Measurements from ENCODE around the gene DUS1L.

DNA sequence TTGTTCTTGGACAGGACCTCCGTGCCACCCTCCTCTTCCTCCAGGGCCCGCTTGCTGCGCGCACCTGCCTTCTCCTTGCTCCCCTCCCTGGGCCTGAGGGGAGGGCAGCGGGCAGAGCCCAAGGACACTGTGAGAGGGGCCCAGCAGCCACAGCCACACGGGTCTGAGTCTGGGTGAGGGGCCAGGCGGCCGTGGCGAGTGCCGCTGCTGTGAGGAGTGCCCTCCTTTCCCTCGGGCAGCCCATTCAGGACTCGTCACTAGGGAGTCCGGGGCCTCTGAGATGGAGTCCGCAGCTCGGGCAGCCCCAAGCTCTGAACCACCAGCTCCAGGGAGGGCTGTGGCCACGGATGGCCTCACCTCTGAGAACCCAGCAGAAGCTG, 5.6 kb downstream of the DUS1L start:
- TF ChIP-seq ZNF70 (CRISPR knock-in tag; IDR thresholded peaks at IDR 0.05) (no peak), PPARA (CRISPR knock-in tag; IDR thresholded peaks at IDR 0.05; ENCODE audit: borderline replicate concordance) (no peak), ZFP30 (CRISPR knock-in tag; IDR thresholded peaks at IDR 0.05) (no peak), ARNTL (CRISPR knock-in tag; IDR thresholded peaks at IDR 0.05; ENCODE audit: borderline replicate concordance, low read depth) (no peak)
- TF ChIP-seq, protein P1, sequence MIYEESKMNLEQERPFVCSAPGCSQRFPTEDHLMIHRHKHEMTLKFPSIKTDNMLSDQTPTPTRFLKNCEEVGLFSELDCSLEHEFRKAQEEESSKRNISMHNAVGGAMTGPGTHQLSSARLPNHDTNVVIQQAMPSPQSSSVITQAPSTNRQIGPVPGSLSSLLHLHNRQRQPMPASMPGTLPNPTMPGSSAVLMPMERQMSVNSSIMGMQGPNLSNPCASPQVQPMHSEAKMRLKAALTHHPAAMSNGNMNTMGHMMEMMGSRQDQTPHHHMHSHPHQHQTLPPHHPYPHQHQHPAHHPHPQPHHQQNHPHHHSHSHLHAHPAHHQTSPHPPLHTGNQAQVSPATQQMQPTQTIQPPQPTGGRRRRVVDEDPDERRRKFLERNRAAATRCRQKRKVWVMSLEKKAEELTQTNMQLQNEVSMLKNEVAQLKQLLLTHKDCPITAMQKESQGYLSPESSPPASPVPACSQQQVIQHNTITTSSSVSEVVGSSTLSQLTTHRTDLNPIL (CRISPR knock-in tag; IDR thresholded peaks at IDR 0.05; ENCODE audit: low read depth), result no peak
- TF ChIP-seq, protein P2, sequence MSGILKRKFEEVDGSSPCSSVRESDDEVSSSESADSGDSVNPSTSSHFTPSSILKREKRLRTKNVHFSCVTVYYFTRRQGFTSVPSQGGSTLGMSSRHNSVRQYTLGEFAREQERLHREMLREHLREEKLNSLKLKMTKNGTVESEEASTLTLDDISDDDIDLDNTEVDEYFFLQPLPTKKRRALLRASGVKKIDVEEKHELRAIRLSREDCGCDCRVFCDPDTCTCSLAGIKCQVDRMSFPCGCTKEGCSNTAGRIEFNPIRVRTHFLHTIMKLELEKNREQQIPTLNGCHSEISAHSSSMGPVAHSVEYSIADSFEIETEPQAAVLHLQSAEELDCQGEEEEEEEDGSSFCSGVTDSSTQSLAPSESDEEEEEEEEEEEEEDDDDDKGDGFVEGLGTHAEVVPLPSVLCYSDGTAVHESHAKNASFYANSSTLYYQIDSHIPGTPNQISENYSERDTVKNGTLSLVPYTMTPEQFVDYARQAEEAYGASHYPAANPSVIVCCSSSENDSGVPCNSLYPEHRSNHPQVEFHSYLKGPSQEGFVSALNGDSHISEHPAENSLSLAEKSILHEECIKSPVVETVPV (CRISPR knock-in tag; IDR thresholded peaks at IDR 0.05), result no peak
- TF ChIP-seq, protein P3, sequence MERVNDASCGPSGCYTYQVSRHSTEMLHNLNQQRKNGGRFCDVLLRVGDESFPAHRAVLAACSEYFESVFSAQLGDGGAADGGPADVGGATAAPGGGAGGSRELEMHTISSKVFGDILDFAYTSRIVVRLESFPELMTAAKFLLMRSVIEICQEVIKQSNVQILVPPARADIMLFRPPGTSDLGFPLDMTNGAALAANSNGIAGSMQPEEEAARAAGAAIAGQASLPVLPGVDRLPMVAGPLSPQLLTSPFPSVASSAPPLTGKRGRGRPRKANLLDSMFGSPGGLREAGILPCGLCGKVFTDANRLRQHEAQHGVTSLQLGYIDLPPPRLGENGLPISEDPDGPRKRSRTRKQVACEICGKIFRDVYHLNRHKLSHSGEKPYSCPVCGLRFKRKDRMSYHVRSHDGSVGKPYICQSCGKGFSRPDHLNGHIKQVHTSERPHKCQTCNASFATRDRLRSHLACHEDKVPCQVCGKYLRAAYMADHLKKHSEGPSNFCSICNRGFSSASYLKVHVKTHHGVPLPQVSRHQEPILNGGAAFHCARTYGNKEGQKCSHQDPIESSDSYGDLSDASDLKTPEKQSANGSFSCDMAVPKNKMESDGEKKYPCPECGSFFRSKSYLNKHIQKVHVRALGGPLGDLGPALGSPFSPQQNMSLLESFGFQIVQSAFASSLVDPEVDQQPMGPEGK (CRISPR knock-in tag; IDR thresholded peaks at IDR 0.05; ENCODE audit: borderline replicate concordance), result no peak
